Progenitor cell of endocrine pancreas (in vitro differentiated cells): ENCODE data around the gene LSM3. TPM values are rescaled to one million over a fixed set of nuclear protein-coding genes. Genes with fewer than 3 reads are reported as not detected.
A peak's percentile ranks its signal among the peaks of the same experiment; 100 is the strongest.

Experiments used
- DNase-seq: peaks from one replicate; pipeline ENCODE4 v3.0.0; 2021; ENCODE audit warnings: low spot score; ENCODE audit not compliant: unreplicated experiment
- H3K27ac Mint-ChIP-seq: 2 replicates; pipeline ENCODE4 v1.8.0; 2021; ENCODE audit warnings: mild to moderate bottlenecking, moderate library complexity, mixed read lengths
- H3K27me3 Mint-ChIP-seq: 2 replicates; pipeline ENCODE4 v1.8.0; 2021; ENCODE audit warnings: mixed read lengths
- H3K36me3 Mint-ChIP-seq: 2 replicates; pipeline ENCODE4 v1.8.0; 2022; ENCODE audit warnings: mixed read lengths; ENCODE audit not compliant: insufficient read depth
- H3K4me1 Mint-ChIP-seq: 2 replicates; pipeline ENCODE4 v1.8.0; 2021; ENCODE audit warnings: low read depth, mixed read lengths
- H3K4me3 Mint-ChIP-seq: 2 replicates; pipeline ENCODE4 v1.8.0; 2021; ENCODE audit warnings: low read depth, mild to moderate bottlenecking, moderate library complexity, mixed read lengths
- H3K9me3 Mint-ChIP-seq: 2 replicates; pipeline ENCODE4 v1.8.0; 2021; ENCODE audit warnings: low read depth, mixed read lengths
- CTCF ChIP-seq: fragments of 200-600 bp; sonication (generic); IDR thresholded peaks from one replicate; pipeline ENCODE4 v1.5.0; 2021; ENCODE audit warnings: antibody characterized with exemption, mild to moderate bottlenecking; ENCODE audit not compliant: unreplicated experiment
- total RNA-seq: library from RNA; stranded (reverse); gene quantifications from 2 replicates; pipeline ENCODE4 v1.2.1, GENCODE V29; 2021

Gene LSM3
- total RNA-seq, 1 donor from 2014 or later: 13.2 TPM

GRCh38 chr3:14143271-14144225 is 35.1 kb upstream of the LSM3 start:
- no peak for DNase-seq
- Mint-ChIP-seq H3K27me3 (no peaks in the 10 kb centered on the region), H3K27ac (no peak overlapping the region), H3K4me3 (no peak overlapping the region), H3K36me3 (peaks cover 11% of the 10 kb centered on the region), H3K9me3 (no peaks in the 10 kb centered on the region), H3K4me1 (peaks cover 4% of the 10 kb centered on the region)
- TF ChIP-seq CTCF: no peak

GRCh38 chr3:14144423-14145075 is 34.1 kb upstream of the LSM3 start:
- H3K27me3 Mint-ChIP-seq: no peaks in the 10 kb centered on the region
- no peak for TF ChIP-seq CTCF
- H3K36me3 Mint-ChIP-seq: peaks cover 9% of the 10 kb centered on the region
- H3K4me3 Mint-ChIP-seq: no peak overlapping the region
- H3K4me1 Mint-ChIP-seq: peaks cover 4% of the 10 kb centered on the region
- no peaks in the 10 kb centered on the region for H3K9me3 Mint-ChIP-seq
- no peak for DNase-seq
- peak overlapping the region; percentile 93 for H3K27ac Mint-ChIP-seq

- Mint-ChIP-seq H3K27ac (no peak overlapping the region), H3K27me3 (no peaks in the 10 kb centered on the region), H3K4me1 (peaks cover 4% of the 10 kb centered on the region), H3K4me3 (no peak overlapping the region), H3K36me3 (peaks cover 8% of the 10 kb centered on the region), H3K9me3 (no peaks in the 10 kb centered on the region)
- no peak for DNase-seq
- no peak for TF ChIP-seq CTCF
These were observed 33.4 kb upstream of the LSM3 start for GRCh38 chr3:14145236-14145635.

GRCh38 chr3:14145670-14146380 is 32.8 kb upstream of the LSM3 start:
- peaks cover 10% of the 10 kb centered on the region for H3K36me3 Mint-ChIP-seq
- no peak overlapping the region for H3K4me3 Mint-ChIP-seq
- TF ChIP-seq CTCF: no peak
- H3K27me3 Mint-ChIP-seq: no peaks in the 10 kb centered on the region
- no peak overlapping the region for H3K27ac Mint-ChIP-seq
- no peaks in the 10 kb centered on the region for H3K9me3 Mint-ChIP-seq
- peaks cover 4% of the 10 kb centered on the region for H3K4me1 Mint-ChIP-seq
- no peak for DNase-seq

GRCh38 chr3:14146381-14147065 is 32.1 kb upstream of the LSM3 start:
- H3K27me3 Mint-ChIP-seq: no peaks in the 10 kb centered on the region
- H3K9me3 Mint-ChIP-seq: no peaks in the 10 kb centered on the region
- no peak for TF ChIP-seq CTCF
- peaks cover 11% of the 10 kb centered on the region for H3K36me3 Mint-ChIP-seq
- no peak for DNase-seq
- peaks cover 4% of the 10 kb centered on the region for H3K4me1 Mint-ChIP-seq
- no peak overlapping the region for H3K4me3 Mint-ChIP-seq
- H3K27ac Mint-ChIP-seq: peak overlapping the region; percentile 91
